Neuronal stem cell (in vitro differentiated cells): ENCODE measurements around the gene HDAC11.
"Not testable (repeated sequence)": the region's sequence is repeated elsewhere in the genome, so short reads cannot be mapped to it uniquely, and the experiment has no call there.

Experiments
- DNase-seq: peaks from one replicate; pipeline ENCODE4 v3.0.0-alpha.2; 2013; ENCODE audit warnings: low spot score
- H2AFZ ChIP-seq: one replicate; pipeline ENCODE4 v1.6.1; 2013; ENCODE audit warnings: mild to moderate bottlenecking, low read length, inconsistent platforms
- H2AK5ac ChIP-seq: 2 replicates; pipeline ENCODE4 v1.6.1; 2013; ENCODE audit warnings: low read depth, mild to moderate bottlenecking, inconsistent platforms, low read length, moderate library complexity, mixed read lengths
- H2BK120ac ChIP-seq: 2 replicates; pipeline ENCODE4 v1.6.1; 2013; ENCODE audit warnings: low read depth, mild to moderate bottlenecking, inconsistent platforms, low read length, moderate library complexity, mixed read lengths
- H2BK12ac ChIP-seq: one replicate; pipeline ENCODE4 v1.6.1; 2013; ENCODE audit warnings: low read length, inconsistent platforms
- H2BK15ac ChIP-seq: 2 replicates; pipeline ENCODE4 v1.6.1; 2013; ENCODE audit warnings: mild to moderate bottlenecking, low read length, inconsistent platforms, mixed read lengths
- H2BK5ac ChIP-seq: one replicate; pipeline ENCODE4 v1.6.1; 2013; ENCODE audit warnings: inconsistent platforms, mild to moderate bottlenecking, low read length, moderate library complexity
- H3K14ac ChIP-seq: one replicate; pipeline ENCODE4 v1.6.1; 2013; ENCODE audit warnings: low read length, inconsistent platforms
- H3K18ac ChIP-seq: 2 replicates; pipeline ENCODE4 v1.6.1; 2013; ENCODE audit warnings: low read length, inconsistent platforms
- H3K23ac ChIP-seq: 2 replicates; pipeline ENCODE4 v1.6.1; 2013; ENCODE audit warnings: low read depth, mild to moderate bottlenecking, mixed read lengths, low read length, inconsistent platforms; ENCODE audit not compliant: poor library complexity
- H3K27ac ChIP-seq: replicated peaks from 3 replicates; pipeline ENCODE4 v1.5.1; 2013; ENCODE audit warnings: low read length, inconsistent platforms
- H3K27me3 ChIP-seq, 3 experiments: 2 replicates each; pipeline ENCODE4 v1.6.1; 2013; ENCODE audit warnings: low read length in 3 of 3, mild to moderate bottlenecking in 2 of 3, inconsistent platforms in 1 of 3, low read depth in 1 of 3, mixed read lengths in 1 of 3, moderate library complexity in 1 of 3; ENCODE audit not compliant: control insufficient read depth in 3 of 3, insufficient read depth in 3 of 3
- H3K36me3 ChIP-seq, 2 donors: replicated peaks in 1 of 2; 2 replicates each; pipeline ENCODE4 v1.6.1; 2013; ENCODE audit warnings: low read length in 2 of 2; ENCODE audit not compliant: control insufficient read depth in 2 of 2, insufficient read depth in 2 of 2
- H3K4ac ChIP-seq: 2 replicates; pipeline ENCODE4 v1.6.1; 2013; ENCODE audit warnings: inconsistent platforms, mild to moderate bottlenecking, low read length, moderate library complexity
- H3K4me1 ChIP-seq, 2 donors: 1 replicate in 1 of 2; 2 replicates in 1 of 2; pipeline ENCODE4 v1.6.1; 2013; ENCODE audit warnings: low read length in 2 of 2, low read depth in 1 of 2; ENCODE audit not compliant: control insufficient read depth in 2 of 2, insufficient read depth in 1 of 2
- H3K4me2 ChIP-seq: one replicate; pipeline ENCODE4 v1.6.1; 2013; ENCODE audit warnings: mild to moderate bottlenecking, low read length, inconsistent platforms; ENCODE audit not compliant: insufficient read depth, poor library complexity, severe bottlenecking
- H3K4me3 ChIP-seq, 2 donors: 2 replicates each; pipeline ENCODE4 v1.5.1; 2013; ENCODE audit warnings: low read length in 2 of 2, mild to moderate bottlenecking in 2 of 2, inconsistent platforms in 1 of 2, moderate library complexity in 1 of 2
- H3K79me1 ChIP-seq: one replicate; pipeline ENCODE4 v1.6.1; 2013; ENCODE audit warnings: low read depth, mild to moderate bottlenecking, inconsistent platforms, low read length, moderate library complexity
- H3K9ac ChIP-seq: one replicate; pipeline ENCODE4 v1.6.1; 2013; ENCODE audit warnings: mild to moderate bottlenecking, low read depth, low read length, inconsistent platforms; ENCODE audit not compliant: poor library complexity
- H3K9me3 ChIP-seq, 2 donors: replicated peaks in 1 of 2; 2 replicates each; pipeline versions ENCODE3 to v1.6.1; 2013; ENCODE audit warnings: low read length in 2 of 2, mild to moderate bottlenecking in 2 of 2, inconsistent platforms in 1 of 2, low read depth in 1 of 2, mixed read lengths in 1 of 2, moderate library complexity in 1 of 2; ENCODE audit not compliant: control insufficient read depth in 2 of 2, insufficient read depth in 1 of 2
- H4K8ac ChIP-seq: one replicate; pipeline ENCODE4 v1.6.1; 2013; ENCODE audit warnings: low read depth, mild to moderate bottlenecking, inconsistent platforms, low read length, moderate library complexity
- H4K91ac ChIP-seq: one replicate; pipeline ENCODE4 v1.6.1; 2013; ENCODE audit warnings: low read length, low read depth, mild to moderate bottlenecking, inconsistent platforms; ENCODE audit not compliant: poor library complexity
- WGBS, 2 donors: extraction: QIAGEN DNeasy Blood & Tissue Kit; methylation state at CpG; one replicate each; pipeline ENCODE4 v1.1.7; 2013; ENCODE audit warnings: missing lambda C conversion rate in 2 of 2, mixed read lengths in 1 of 2; ENCODE audit not compliant: insufficient read length in 2 of 2, insufficient replicate concordance in 1 of 2; ENCODE audit errors: extremely low coverage in 2 of 2; 5-methylcytosine and 5-hydroxymethylcytosine counted together

Gene HDAC11

DNA sequence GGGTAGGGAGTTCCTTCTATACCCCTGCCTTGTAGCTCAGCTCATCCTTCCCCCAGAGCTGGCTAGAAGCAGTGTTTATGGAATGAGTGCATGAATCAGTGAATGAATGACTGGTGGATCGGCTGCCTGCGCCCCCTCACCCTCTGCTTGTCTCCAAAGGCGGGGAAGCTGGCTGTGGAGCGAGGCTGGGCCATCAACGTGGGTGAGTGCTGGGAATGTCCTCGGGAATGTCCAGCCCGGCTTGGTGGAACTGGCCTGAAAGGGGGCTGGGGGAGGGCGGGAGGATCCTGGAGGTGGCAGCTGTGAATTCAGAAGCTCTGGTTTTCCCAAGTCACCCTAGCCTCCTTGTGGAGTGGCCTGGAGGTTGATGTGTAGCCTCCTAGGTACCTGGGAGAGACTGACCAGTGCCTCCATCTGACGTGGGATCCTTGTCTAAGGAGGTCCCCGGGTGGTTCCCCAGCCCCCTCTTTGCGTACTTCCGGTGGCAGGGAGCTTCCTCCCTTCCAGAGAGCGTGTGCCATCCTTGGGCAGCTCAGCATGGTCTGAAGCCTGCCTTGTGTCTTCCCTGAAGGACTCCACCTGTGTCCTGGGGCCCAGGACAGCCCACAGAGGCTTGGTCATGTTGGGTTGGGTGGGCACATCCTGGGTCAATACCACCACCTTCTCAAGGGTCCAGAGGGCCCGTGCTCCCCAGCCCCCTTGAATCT, 18.4 kb downstream of the HDAC11 start:
- Histone ChIP-seq H2AFZ (no peak overlapping the region), H3K79me1 (no peaks in the 10 kb centered on the region), H3K27me3 (peaks cover 0 to 1% (median 0%) of the 10 kb centered on the region in 3 experiments), H3K9me3 (no peaks in the 10 kb centered on the region), H3K9ac (no peak overlapping the region), H2BK12ac (no peak overlapping the region), H4K8ac (no peak overlapping the region), H3K4me1 (peaks cover 4 to 6% of the 10 kb centered on the region in 2 donors), H2BK5ac (no peak overlapping the region), H3K4me3 (no peak overlapping the region), H2AK5ac (peak overlapping the region; percentile 12), H3K36me3 (peaks cover 0 to 2% of the 10 kb centered on the region in 2 donors), H3K18ac (peak overlapping the region; percentile 70), H3K23ac (no peak overlapping the region), H3K27ac (no peak overlapping the region), H2BK120ac (no peak overlapping the region), H3K4me2 (no peak overlapping the region), H3K4ac (no peak overlapping the region), H2BK15ac (no peak overlapping the region), H3K14ac (no peak overlapping the region), H4K91ac (no peak overlapping the region)
- WGBS, 2 donors = no CpG with 5 or more reads among the region's 14 CpGs
- DNase-seq = no peak

DNA sequence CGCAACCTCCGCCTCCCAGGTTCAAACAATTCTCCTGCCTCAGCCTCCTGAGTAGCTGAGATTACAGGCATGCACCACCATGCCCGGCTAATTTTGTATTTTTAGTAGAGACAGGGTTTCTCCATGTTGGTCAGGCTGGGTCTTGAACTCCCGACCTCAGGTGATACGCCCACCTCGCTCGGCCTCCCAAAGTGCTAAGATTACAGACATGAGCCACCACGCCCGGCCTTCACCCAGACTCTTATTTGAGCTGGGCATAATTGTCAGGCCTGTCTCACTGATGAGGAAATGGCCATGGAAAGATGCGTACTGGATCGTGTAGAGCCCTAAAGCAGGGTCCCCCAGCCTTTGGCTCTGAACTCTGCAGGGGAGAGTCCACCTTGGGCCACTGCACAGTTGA, 19.1 kb downstream of the HDAC11 start:
- H3K18ac ChIP-seq, H2BK120ac ChIP-seq, H3K4me2 ChIP-seq, H3K9ac ChIP-seq, H4K91ac ChIP-seq, H3K9me3 ChIP-seq, DNase-seq, H3K4me3 ChIP-seq, H2BK12ac ChIP-seq, H3K23ac ChIP-seq, H3K14ac ChIP-seq, H2BK5ac ChIP-seq, H3K4me1 ChIP-seq, H3K27ac ChIP-seq, H3K79me1 ChIP-seq, H3K4ac ChIP-seq, H3K27me3 ChIP-seq, H4K8ac ChIP-seq, H3K36me3 ChIP-seq, H2BK15ac ChIP-seq, H2AFZ ChIP-seq: not testable (repeated sequence)
- H2AK5ac ChIP-seq = peak overlapping the region; percentile 56
- WGBS, 2 donors = no CpG with 5 or more reads among the region's 11 CpGs

DNA sequence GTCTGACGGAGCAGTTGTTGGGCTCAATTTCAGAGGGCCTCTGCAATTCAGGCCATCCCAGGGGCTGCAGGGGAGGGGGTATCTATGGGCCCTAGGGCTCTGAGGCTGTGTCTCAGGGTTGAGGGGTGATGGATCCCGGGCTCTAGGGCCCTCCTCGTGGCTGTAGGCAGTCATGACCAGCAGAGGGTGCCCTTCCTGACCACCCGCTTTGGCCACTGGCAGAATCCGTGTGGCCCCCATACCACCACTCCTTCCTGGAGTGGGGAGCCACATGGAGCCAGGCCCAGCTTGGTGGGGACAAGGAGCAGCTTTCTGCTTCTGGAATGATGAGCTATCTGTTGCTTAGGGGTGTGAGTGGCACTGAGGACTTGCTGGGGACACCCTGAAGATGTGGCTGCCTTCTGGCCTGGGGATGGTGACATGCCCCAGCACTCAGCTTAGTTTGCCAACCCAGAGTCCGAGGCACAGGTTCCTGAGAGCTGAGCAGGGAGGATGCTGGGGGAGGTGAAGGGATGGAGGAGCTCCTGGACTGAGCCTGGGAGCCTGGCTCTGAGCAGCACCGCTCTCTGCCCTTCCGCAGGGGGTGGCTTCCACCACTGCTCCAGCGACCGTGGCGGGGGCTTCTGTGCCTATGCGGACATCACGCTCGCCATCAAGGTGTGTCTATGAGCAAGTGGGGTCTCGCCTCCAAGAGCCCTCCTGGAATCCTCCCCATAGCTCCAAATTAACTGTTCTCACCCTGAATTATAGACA, 20.2 kb downstream of the HDAC11 start:
- H4K91ac ChIP-seq = no peak overlapping the region
- no peak overlapping the region for H2AFZ ChIP-seq
- H3K4me2 ChIP-seq = no peak overlapping the region
- no peak overlapping the region for H3K27ac ChIP-seq
- no peaks in the 10 kb centered on the region for H3K79me1 ChIP-seq
- H3K23ac ChIP-seq = peak overlapping the region; percentile 45
- H3K4me1 ChIP-seq = peaks cover 14 to 16% of the 10 kb centered on the region in 2 donors
- H3K4ac ChIP-seq = no peak overlapping the region
- H3K27me3 ChIP-seq = peaks cover 0 to 1% (median 0%) of the 10 kb centered on the region in 3 experiments
- H3K14ac ChIP-seq = peak overlapping the region; percentile 75
- peak overlapping the region; percentile 45 for H2BK5ac ChIP-seq
- peak overlapping the region; percentile 95 for H2AK5ac ChIP-seq
- peaks cover 0 to 2% of the 10 kb centered on the region in 2 donors for H3K36me3 ChIP-seq
- WGBS, 2 donors = no CpG with 5 or more reads among the region's 15 CpGs
- no peak overlapping the region for H3K4me3 ChIP-seq
- H3K9me3 ChIP-seq = no peaks in the 10 kb centered on the region
- peak overlapping the region; percentile 50 for H3K9ac ChIP-seq
- peak overlapping the region; percentile 48 for H2BK120ac ChIP-seq
- H3K18ac ChIP-seq = peak overlapping the region; percentile 81
- H2BK12ac ChIP-seq = peak overlapping the region; percentile 67
- peak overlapping the region; percentile 68 for H2BK15ac ChIP-seq
- peak; percentile 32 for DNase-seq
- H4K8ac ChIP-seq = no peak overlapping the region

DNA sequence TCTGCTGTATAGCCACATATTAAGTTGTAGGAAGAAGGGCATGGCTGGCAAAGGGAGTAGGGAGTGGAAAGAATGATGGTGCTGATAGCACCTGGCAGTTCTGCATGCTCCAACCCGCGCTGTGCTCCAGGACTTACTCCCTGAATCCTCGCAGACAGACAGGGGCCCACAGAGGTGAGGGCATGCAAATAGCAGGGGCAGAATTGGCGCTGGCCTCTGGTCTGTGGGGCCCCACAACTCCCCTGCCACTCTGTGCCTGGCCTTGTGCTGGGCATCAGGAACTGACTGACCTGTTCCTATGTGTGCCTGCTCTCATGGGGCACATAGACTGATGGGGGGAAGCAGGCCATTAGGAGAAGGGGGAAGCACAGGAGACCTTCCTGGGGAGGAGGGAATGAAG, 20.9 kb downstream of the HDAC11 start:
- Histone ChIP-seq H3K14ac (no peak overlapping the region), H3K9me3 (no peaks in the 10 kb centered on the region), H3K4me3 (no peak overlapping the region), H3K4me1 (peaks cover 15 to 16% of the 10 kb centered on the region in 2 donors), H2AFZ (no peak overlapping the region), H3K9ac (peak overlapping the region; percentile 15), H3K27ac (no peak overlapping the region), H2BK15ac (no peak overlapping the region), H2AK5ac (peak overlapping the region; percentile 95), H4K91ac (peak overlapping the region; percentile 56), H4K8ac (no peak overlapping the region), H3K18ac (peak overlapping the region; percentile 81), H3K27me3 (peaks cover 0 to 1% (median 0%) of the 10 kb centered on the region in 3 experiments), H2BK120ac (no peak overlapping the region), H3K4me2 (no peak overlapping the region), H3K23ac (peak overlapping the region; percentile 71), H3K79me1 (no peaks in the 10 kb centered on the region), H2BK12ac (no peak overlapping the region), H2BK5ac (peak overlapping the region; percentile 45), H3K36me3 (peaks cover 0 to 2% of the 10 kb centered on the region in 2 donors), H3K4ac (no peak overlapping the region)
- no CpG with 5 or more reads among the region's 4 CpGs for WGBS, 2 donors
- no peak for DNase-seq
